ENCODE data around the gene INAFM2.

INAFM2 gene

GRCh38 chr15:40329804-40330203, 6.3 kb downstream of the INAFM2 start:
- DNase-seq (ENCODE audit: low read depth), result no peak

- DNase-seq (ENCODE audit: low read depth), result no peak
These were observed 6.9 kb downstream of the INAFM2 start for GRCh38 chr15:40330368-40330836.

- no peak for DNase-seq (ENCODE audit: low read depth)
These were observed 7.5 kb downstream of the INAFM2 start for GRCh38 chr15:40331026-40331425.

GRCh38 chr15:40331637-40332036, 8.1 kb downstream of the INAFM2 start:
- DNase-seq (ENCODE audit: low read depth), result no peak

GRCh38 chr15:40332113-40332781, 8.8 kb downstream of the INAFM2 start:
- no peak for DNase-seq (ENCODE audit: low read depth)

DNA sequence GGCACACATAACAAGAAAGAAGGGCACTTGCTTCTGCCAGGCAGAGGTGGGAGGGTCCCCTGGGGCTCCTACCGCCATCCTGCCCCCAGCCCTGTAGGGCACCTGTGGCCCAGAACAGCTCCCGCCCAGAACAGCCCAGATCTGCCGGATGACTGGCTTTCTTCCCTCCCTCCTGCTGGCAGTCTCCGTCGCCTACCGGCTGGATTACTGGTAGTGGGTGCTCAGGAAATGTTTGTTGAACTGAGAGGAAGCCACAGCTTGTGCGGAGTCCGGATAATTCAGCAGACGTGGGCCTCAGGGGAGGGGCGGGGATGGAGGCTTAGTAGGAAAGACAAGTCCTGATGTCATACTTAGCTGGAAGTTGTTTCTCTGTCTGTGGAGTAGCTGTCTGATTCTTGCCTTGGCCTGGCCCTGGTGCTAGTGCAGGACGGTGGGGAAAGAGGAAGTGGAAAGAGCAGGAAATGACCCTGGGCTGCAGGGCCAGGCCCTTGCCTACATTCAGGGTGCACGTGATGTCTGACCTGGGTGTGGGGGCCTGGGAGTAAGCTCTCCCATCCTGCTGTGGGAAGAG, 10.5 kb downstream of the INAFM2 start:
- no peak for DNase-seq (ENCODE audit: low read depth)

DNA sequence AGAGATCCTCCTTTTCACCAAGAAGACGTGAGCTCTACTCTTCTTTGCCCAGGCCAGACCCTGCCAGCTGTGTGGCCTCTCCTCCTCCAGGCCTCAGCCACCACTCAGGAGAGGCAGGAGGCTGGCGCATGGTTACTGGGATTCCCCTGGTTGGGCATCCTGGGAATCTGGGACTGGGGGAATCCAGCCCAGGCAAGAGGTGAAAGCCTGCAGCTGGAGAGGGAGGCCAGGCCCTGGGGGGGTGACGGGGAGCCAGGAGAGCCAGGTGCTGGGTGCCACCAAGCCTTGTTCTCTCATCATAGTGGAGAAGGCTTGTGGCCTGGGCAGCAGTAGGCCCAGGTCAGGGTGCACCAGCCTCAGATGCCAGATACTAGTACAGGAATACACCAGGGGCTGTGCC, 11.0 kb downstream of the INAFM2 start:
- no peak for DNase-seq (ENCODE audit: low read depth)

DNA sequence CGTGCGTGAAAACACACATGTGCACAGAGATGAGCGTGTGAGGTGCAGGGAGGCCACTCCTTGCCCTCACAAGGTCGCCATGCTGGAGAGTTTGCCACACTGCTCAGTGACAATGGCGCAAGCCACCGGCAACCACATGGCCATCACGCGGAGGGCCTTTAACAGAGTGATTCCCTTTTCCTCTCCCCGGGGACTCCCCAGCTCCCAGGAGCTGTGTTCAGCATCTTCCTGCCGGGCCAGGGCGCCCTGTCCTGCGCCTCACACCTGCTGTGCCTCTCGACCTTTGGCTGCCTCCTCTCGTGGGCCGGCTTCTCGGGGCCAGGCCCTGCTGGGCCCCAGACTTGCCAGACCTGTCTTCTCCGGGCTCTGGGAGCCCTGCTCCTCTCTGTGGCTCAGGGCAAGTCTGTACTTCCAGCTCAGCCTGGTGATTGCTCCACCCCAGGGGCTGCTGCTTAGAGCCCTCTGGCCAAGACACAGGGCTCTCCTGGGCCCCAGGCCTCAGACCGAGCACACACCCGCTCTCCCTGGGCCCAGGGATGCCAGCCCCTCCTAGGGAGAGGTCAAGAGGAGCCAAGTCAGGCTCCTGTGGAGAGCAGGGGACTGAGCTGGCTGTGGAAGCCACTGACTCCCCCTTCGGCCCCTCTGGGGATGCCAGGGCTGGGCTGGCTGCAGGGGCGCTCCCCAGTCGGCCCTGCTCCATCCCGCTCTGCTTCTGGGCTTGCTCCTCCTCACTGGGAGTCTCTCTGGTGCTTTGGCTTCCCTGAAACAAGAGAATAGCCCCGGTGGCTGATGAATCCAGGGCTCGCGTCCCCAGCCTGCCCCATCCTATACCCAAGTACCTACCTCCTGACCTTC, 11.7 kb downstream of the INAFM2 start:
- DNase-seq (ENCODE audit: low read depth), result no peak

- DNase-seq (ENCODE audit: low read depth), result no peak
These were observed 12.6 kb downstream of the INAFM2 start for GRCh38 chr15:40335938-40336743.

GRCh38 chr15:40336744-40337122, 13.2 kb downstream of the INAFM2 start:
- DNase-seq (ENCODE audit: low read depth), result no peak

GRCh38 chr15:40337597-40337996, 14.1 kb downstream of the INAFM2 start:
- no peak for DNase-seq (ENCODE audit: low read depth)

DNA sequence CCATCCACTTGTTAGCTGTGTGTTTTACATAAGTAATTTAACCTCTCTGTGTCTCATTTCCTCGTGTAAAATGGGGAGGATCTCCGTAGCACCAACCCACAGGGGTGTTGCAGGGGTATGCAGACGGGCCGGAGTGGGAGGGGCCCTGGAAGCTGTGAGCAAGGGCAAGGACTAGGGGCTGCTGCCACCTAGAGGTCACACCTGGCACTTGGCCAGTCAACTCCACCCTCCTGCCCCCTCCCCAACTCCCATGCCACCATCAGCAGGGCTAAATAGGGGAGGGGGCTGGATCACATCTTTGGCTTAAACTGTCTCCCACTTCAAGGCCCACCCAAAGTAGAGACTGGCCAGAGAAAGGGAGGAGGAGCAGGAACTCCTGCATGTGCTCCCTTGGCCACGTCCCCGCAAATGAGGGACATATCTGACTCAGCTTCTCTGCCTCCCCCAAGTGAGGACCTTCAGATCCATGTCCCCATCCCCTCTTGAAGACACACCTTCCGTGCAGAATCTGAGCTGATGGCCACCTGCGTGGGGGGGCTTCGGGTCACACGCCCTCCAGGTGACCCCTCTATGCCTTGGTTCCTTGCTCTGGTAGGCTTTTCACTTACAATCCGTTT, 14.7 kb downstream of the INAFM2 start:
- peak; percentile 65 for DNase-seq (ENCODE audit: low read depth)

- DNase-seq (ENCODE audit: low read depth), result no peak
These were observed 15.6 kb downstream of the INAFM2 start for GRCh38 chr15:40338921-40339620.

- DNase-seq (ENCODE audit: low read depth), result no peak
These were observed 16.1 kb downstream of the INAFM2 start for GRCh38 chr15:40339621-40339945.

DNA sequence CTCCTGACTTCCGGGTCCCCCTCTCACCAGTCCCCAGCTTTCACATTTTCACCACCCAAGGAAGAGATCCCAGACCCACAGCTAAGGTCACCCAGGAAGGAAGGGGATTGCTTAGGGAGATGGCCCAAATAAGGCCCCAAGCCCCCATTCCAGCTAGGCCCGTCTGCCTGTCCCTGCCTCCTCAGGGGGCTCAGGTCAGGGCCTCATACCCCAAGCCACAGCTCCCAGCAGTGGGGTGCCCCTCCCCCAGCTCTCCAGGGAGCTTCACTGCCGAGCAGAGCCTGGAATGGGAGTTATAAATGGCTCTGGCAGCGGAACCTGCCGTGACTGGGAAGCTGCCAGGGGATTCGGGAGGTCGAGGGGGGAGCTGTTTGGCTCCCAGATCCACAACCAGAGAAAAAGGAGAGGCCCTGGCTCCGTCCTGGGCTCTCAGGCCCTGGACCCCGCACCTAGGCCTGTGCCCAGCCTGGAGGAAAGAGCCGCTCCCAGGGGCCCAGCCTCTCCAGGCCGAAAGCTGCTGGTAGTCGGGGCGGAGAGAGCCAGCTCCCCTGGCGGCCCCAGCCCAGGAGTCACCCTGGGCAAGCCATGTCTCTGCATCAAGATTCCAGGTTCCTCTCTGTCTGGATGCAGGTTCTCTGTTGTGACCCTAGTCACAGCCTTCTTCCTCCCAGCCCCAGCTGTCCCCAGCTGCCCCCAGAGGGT, 16.7 kb downstream of the INAFM2 start:
- DNase-seq (ENCODE audit: low read depth), result no peak

GRCh38 chr15:40340740-40341400, 17.4 kb downstream of the INAFM2 start, which contains the start of gene CCDC9B:
Gene CCDC9B, minus strand, starts transcription at chr15:40340939. Its CDS starts 120 bp downstream, at chr15:40340819.
- DNase-seq (ENCODE audit: low read depth), result no peak

- no peak for DNase-seq (ENCODE audit: low read depth)
These were observed 19.2 kb downstream of the INAFM2 start for GRCh38 chr15:40342416-40343320.

- DNase-seq (ENCODE audit: low read depth), result no peak
These were observed 20.0 kb downstream of the INAFM2 start for GRCh38 chr15:40343512-40343911.

- DNase-seq (ENCODE audit: low read depth), result no peak
These were observed 20.7 kb downstream of the INAFM2 start for GRCh38 chr15:40344217-40344616.

Data from stimulated activated CD8-positive, alpha-beta memory T cell treated with anti-CD3 and anti-CD28 coated beads, Interleukin-4, amount 100 ng/mL, for 24 hours (primary cell).